PC-3 (cell line): Measurements from ENCODE around the gene GLCE.

Experiments used
- EZH2 ChIP-seq: fragments of 300-600 bp; sonication (generic); IDR thresholded peaks from one replicate; pipeline ENCODE4 v1.6.1; 2017; ENCODE audit warnings: antibody characterized with exemption, mild to moderate bottlenecking, low read length; ENCODE audit not compliant: unreplicated experiment
- TF ChIP-seq, protein P1 (sequence below): fragments of 300-600 bp; sonication (generic); conservative IDR thresholded peaks from 2 replicates; pipeline ENCODE4 v1.5.1; 2017; ENCODE audit warnings: antibody characterized with exemption, low read depth, mild to moderate bottlenecking, low read length

DNA sequence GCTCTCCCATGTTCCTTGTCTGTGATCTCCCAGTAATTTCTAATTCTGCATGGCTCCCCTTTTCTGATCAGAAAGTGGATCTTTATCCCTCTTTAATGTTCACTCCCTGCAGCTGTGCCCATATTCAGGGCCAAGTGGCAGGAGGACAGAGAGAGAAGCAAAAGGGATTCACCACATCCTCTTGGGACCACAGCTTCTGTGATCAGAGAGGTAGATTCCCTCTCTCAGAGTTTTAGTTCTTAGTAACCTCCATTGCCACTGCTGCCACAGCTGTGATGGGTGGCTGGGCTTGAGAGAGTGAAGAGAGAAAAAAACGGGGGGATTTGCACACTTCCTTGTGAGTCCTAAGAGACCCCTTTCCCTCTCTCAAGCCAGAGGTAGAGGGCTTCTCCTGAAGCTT is 49.2 kb downstream of the GLCE start:
- TF ChIP-seq, protein P1, sequence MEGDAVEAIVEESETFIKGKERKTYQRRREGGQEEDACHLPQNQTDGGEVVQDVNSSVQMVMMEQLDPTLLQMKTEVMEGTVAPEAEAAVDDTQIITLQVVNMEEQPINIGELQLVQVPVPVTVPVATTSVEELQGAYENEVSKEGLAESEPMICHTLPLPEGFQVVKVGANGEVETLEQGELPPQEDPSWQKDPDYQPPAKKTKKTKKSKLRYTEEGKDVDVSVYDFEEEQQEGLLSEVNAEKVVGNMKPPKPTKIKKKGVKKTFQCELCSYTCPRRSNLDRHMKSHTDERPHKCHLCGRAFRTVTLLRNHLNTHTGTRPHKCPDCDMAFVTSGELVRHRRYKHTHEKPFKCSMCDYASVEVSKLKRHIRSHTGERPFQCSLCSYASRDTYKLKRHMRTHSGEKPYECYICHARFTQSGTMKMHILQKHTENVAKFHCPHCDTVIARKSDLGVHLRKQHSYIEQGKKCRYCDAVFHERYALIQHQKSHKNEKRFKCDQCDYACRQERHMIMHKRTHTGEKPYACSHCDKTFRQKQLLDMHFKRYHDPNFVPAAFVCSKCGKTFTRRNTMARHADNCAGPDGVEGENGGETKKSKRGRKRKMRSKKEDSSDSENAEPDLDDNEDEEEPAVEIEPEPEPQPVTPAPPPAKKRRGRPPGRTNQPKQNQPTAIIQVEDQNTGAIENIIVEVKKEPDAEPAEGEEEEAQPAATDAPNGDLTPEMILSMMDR, result no peak
- TF ChIP-seq EZH2, result no peak
